Measurements from ENCODE around the gene AHCY.
"Not testable (repeated sequence)": the region's sequence is repeated elsewhere in the genome, so short reads cannot be mapped to it uniquely, and the experiment has no call there.

Gene AHCY

DNA sequence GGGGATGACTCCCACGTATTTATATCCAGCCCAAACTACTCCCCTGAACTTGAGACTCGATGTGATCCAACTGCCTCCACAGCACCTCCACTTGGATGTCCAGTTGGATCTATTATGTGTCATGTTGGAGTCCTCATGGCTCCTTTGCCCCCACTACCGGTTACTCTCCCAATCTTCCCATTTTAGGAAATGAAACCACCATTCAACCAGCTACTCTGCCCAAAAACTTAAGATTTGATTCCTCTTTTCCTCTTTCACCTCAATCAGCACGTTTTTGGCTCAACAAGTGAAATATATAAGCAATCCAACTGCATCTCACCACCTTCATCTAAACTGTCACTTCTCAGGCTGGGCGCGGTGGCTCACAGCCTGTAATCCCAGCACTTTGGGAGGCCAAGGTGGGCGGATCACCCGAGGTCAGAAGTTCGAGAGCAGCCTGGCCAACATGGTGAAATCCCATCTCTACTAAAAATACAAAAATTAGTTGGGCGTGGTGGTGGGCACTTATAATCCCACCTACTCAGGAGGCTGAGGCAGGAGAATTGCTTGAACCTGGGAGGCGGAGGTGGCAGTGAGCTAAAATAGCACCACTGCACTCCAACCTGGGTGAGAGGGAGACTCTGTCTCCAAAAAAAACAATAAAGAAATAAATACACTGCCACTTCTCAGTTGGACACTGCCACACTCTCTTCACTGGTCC, 3.4 kb downstream of the AHCY start:
- in situ Hi-C loops (cut with MboI; ENCODE audit: low sequenced_read_pairs): no loop called here

DNA sequence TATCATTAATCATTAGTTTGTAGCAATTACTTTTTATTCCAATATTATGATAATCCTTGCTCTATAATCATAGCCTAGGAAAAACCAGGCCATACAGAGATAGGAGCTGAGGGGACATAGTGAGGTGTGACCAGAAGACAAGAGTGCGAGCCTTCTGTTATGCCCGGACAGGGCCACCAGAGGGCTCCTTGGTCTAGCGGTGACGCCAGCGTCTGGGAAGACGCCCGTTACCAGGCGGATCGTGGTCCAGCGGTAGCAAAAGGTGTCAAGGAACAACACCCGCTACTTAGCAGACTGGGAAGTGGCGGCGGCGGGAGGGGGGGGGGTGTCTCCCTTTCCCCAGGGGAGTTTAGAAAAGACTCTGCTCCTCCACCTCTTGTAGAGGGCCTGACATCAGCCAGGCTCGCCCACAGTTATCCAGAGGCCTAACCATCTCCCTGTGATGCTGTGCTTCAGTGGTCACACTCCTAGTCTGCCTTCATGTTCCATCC, 4.8 kb downstream of the AHCY start:
- in situ Hi-C loops (cut with MboI; ENCODE audit: low sequenced_read_pairs): not testable (repeated sequence)

DNA sequence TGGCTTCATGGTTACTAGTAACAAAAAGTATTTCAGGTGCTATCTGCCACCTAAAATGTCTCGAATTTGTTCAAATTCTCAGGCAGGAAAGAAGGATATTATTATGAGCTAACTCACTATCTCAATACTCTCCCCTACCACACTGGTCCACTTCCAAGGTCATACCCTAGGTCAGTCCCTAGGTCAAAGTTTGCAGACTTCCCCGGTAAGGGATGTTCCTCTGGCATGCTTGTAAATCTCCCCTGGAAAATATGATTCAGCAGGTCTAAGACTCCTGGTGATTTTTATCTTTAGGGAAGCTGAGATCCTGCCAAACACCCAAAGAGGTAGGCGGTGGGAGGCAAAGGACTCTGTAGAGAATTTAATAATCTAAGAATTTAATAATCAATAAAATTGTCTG, 6.7 kb downstream of the AHCY start:
- in situ Hi-C loops (cut with MboI; ENCODE audit: low sequenced_read_pairs): no loop called here

DNA sequence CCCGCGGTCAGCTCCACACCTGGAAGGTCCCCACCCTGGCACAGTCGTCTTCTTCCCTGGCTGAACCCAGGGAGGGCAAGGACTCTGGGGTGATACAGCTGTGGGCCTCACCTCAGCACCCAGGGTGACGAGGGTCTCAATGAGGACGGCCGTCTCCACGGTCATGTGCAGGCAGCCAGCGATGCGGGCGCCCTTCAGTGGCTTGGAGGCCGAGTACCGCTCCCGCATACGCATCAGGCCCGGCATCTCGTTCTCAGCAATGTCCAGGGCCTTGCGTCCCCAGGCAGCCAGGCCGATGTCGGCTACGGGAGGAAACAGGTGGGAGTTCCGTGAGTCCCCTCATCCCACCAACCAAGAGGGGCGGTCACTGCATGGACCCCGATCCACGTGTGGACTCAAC, 7.9 kb downstream of the AHCY start:
- in situ Hi-C loops (cut with MboI; ENCODE audit: low sequenced_read_pairs): no loop called here

DNA sequence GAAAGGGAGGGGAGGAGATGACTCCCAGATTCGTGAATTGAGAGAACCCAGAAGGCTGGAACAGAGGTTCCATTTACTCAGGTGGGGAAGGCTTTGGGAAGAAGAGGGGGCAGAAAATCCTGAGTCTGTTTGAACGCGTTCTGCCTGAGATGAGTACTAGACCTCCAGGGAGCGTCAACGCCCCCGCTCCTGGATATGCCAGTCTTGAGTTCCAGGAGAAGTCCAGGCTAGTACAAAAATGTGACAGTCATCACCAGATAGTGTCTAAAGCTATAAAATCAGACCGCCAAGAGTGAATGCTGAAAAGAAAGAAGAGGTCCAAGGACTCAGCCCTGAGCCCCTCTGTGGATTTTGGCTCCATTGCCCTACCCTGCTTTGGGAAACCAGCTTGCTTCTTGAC, 8.6 kb downstream of the AHCY start:
- in situ Hi-C loops (cut with MboI; ENCODE audit: low sequenced_read_pairs): no loop called here

DNA sequence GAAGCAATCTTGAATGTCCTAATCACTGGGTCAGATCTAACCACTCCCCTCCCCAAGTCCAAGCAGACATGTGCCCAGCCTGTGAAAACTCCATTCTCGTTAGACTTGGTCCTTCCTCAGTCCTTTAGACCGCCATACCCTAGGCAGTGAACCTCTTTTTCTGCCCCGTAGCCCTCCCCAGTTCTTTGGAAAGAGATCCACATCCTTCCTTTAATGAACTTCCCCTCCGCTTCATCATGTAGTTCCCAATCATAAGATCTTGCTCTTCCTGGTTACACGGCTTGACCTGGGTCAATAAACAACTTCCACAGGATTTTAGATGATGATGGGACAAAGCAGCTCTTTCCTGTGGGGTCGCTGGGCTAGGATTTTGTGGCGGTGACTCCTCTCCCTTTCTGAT, 9.6 kb downstream of the AHCY start:
- in situ Hi-C loops (cut with MboI; ENCODE audit: low sequenced_read_pairs): no loop called here

DNA sequence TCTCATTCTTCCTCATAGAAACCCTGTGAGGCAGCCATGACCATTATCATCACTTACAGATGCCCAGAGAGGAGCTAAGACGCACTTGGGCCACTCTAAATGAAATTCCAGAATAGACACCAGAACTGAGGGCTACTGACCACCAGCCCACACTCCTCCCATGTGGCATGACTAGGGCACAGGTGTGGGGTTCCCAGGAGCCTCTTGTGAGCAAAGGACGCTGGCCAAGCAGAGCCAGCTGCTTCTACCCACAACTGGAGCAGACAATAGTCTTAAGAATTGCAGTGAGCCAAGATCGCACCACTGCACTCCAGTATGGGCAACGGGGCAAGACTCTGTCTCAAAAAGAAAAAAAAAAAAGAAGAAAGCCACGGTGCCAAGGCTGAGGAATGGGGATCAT, 10.0 kb downstream of the AHCY start:
- in situ Hi-C loops (cut with MboI; ENCODE audit: low sequenced_read_pairs): no loop called here

DNA sequence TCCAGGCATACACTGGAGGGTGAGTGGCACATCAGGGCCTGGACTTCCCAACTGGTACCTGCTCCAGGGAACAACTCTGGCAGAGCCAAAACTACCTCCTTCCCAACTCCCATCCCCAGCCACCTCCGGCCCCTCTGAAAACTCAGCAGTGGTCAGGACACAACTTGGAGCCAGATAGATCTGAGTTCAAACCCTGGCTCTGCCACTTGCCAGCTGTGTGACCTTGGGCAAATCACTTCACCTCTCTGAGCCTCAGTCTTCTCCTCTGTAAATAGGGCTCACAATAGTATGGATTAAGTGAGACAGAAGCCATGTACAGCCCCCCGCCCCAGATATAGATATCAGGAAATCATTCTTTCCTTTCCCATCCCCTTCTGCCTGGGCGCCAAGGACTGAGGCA, 10.7 kb downstream of the AHCY start:
- in situ Hi-C loops (cut with MboI; ENCODE audit: low sequenced_read_pairs): no loop called here

DNA sequence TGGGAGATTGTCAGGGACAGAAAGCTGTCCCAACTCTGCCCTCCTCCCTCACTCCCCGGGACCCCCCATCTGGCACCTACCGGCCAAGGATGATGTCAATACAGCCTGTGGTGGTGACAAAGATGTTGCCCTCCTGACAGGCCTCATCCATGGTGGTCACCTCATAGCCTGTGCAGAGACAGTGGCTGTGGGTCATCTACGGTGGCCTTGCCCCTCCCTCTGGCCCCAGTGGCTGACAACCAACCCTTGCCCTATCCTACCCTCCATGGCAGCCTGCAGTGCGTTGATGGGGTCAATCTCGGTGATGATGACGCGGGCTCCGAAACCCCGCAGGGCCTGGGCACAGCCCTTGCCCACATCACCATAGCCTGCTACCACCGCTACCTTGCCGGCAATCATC, 12.7 kb downstream of the AHCY start:
- in situ Hi-C loops (cut with MboI; ENCODE audit: low sequenced_read_pairs): no loop called here

DNA sequence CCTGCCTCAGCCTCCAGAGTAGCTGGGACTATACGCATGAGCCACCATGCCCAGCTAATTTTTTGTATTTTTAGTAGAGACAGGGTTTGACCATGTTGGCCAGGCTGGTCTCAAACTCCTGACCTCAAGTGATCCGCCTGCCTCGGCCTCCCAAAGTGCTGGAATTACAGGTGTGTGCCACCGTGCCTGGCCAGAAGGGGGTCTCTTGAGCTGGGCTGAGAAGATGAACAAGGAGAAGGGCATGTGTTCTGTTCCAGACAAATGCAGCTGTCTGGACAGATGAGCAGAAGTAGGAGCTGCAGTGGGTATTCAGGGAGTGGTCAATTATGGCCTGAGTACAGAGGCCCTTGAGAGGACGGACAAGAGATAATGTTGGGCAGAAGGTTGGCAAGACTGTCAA, 15.7 kb downstream of the AHCY start:
- in situ Hi-C loops (cut with MboI; ENCODE audit: low sequenced_read_pairs): not testable (repeated sequence)

DNA sequence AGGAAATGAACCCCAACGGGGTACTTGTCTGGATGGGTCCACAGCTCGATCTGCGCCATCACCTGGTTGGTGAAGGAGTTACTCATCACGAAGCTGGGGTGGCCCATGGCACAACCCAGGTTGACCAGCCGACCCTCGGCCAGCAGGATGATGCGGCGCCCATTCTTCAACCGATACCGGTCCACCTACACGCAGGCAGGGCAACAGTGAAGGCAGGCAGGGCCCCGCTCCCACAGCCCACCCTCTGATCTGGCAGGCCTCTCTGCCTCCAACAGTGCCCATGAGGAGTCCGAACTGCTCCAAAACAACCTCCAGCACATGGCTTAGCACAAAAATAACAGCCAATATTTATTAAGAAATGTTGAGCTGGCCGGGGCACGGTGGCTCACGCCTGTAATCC, 17.7 kb downstream of the AHCY start:
- in situ Hi-C loops (cut with MboI; ENCODE audit: low sequenced_read_pairs): no loop called here

DNA sequence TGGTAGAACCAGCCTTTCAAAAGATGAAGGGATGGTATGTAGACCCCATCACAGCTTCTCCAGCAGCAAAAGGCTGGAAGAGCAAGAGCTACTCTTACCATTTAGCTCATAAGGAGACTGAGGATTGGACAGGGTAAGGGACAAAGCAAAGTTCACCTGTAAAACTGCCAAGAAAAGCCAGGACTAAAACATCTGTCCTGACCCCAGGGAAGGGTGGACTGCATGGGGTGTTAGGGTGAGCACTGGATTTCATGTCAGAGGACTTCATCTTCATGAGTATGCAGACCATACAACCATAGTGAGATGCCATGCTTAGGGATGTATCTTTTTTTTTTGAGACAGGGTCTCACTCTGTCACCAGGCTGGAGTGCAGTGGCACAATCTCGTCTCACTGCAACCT, 19.3 kb downstream of the AHCY start:
- in situ Hi-C loops (cut with MboI; ENCODE audit: low sequenced_read_pairs): no loop called here

DNA sequence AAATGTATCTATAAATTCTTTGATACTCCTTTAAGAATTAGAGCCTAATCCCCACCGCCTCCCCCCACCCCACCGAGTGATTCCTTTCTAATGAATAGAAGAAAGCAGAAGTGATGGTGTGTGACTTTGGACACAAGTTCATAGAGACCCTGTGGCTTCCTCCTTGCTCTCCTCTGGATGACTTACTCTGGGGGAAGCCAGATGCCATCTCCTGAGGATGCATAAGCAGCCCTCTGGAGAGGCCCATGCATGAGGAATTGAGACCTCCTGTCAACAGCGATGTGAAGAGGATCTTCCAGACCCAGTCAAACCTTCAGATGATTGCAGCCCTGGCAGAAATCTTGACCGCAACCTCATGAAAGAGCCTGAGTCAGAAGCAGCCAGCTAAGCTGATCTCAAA, 21.1 kb downstream of the AHCY start:
- in situ Hi-C loops (cut with MboI; ENCODE audit: low sequenced_read_pairs): no loop called here

DNA sequence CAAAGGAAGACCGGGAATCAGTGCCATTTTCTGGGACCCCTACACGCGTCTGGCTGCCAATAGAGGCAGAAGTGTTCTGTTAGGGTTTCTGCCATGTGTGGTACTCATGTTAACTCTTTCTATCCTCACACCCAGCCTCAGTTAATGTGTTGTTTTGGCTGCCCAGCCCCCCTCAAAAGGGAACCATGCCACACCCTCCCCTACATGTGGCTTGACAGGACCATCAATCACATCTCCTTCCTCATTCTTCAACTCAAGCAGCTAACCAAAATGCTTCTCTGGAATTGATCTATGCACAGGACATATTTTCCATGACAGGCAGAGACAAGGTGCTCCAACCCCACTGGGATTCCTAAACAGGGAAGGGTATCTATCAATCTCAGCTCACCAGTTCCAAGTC, 22.0 kb downstream of the AHCY start:
- in situ Hi-C loops (cut with MboI; ENCODE audit: low sequenced_read_pairs): no loop called here

DNA sequence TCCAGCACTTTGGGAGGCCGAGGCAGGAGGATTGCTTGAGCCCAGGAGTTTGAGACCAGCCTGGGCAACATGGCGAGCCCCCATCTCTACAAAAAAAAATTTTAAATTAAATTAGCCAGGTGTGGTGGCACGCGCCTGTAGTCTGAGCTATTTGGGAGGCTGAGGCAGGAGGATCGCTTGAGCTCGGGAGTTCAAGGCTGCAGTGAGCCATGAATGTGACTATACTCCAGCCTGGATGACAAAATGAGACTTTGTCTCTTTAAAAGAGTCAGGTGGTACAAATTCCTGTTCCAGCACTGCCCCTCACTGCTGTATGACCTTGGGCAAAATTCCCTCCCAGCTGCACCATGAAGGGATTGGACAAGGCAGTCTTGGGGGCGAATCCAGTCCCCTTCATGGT, 28.5 kb downstream of the AHCY start:
- in situ Hi-C loops (cut with MboI; ENCODE audit: low sequenced_read_pairs): no loop called here

DNA sequence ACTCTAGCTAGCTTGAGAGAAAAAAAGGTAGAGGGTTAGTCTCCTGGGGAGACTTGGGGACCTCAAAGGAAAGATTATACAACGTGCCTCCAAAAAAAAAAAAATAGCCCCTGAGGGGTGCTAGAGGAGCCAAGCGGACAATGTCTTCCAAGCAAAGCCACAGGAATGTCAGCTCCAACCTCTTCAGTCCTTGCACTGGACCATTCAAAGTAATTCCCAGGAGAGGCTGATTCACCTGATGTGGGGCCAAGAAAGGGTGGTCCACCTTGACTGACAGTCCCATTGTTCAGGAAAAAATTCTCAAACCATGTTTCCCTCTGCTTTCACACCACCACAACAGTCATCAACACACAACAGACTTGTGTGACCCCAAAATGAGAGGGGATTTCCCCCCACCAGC, 31.2 kb downstream of the AHCY start:
- in situ Hi-C loops (cut with MboI; ENCODE audit: low sequenced_read_pairs): no loop called here

DNA sequence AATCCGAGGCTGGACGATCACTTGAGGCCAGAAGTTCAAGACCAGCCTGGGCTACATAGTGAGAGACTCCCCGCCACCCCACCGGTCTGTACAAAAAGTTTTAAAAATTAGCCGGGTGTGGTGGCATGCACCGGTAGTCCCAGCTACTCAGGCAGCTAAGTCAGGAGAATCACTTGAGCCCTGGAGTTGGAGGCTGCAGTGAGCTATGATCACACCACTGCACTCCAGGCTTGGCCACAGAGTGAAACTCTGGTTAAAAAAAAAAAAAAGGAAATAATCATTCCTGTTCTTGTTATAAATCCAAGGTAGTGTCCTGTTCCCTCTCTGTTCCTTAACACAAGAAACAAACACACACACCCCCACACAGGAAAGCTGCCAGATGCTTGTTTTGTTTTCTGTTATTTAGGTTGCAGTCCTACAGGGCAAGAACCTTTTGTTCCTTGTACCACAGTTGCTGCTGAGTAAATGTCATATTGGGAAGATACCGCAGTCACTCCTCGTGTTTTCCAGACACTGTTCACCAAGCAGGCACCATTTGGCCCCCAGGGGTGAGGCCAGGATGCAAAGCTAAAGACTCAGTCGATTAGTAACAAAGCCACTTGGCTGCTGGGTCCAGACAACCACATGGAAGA, 33.0 kb downstream of the AHCY start:
- in situ Hi-C loops (cut with MboI; ENCODE audit: low sequenced_read_pairs): no loop called here

DNA sequence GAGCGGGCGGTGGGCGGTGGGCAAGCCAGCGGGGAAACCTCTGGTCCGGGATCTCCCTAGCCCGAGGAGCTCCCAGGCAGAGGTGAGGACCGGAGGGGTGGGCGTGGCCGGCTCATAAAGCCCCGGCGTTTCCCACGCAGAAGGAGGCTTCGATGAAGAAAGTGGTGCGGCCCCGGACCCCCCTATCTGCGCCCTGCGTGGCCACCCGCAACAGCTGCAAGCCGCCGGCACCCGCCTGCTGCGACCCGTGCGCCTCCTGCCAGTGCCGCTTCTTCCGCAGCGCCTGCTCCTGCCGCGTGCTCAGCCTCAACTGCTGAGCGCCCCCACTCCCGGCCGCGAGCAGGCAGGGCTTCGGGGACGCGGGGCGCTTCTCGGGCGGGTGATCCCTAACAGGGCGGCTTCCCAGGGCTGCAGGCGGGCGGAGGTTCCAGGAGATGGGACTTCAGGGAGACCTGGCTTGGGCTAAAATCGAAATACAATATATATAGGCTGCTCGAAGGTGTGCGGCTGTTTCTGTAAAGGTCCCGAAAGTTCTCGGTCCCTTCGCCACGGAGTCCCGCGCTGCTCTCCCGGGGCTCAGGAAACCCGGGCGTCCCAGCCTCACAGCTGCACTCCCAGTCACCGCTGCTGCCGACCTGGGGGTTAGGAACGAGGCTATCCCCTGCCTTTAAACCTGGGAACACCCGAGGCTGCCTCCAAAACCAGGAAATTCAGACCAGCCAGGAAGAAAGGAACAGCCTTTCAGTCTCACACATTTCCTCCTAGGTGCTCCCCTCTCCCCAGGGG, 34.1 kb downstream of the AHCY start:
- in situ Hi-C loops (cut with MboI; ENCODE audit: low sequenced_read_pairs): no loop called here

DNA sequence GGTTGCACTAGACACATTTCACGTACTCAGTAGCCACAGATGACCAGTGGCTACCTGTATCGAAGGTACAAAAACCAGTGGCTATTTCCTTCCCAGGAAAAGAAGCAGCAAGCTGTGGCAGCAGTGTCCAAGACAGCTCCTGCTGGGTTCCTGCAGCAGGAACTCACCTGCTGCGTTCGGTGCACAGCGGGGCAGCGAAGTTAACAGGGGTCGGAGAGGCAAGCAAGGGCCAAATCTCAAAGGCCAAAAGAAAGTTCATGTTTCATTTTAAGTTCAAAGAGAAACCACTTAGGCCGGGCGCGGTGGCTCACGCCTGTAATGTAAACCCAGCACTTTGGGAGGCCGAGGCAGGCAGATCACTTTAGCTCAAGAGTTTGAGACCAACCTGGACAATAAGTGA, 35.0 kb downstream of the AHCY start:
- in situ Hi-C loops (cut with MboI; ENCODE audit: low sequenced_read_pairs): no loop called here

DNA sequence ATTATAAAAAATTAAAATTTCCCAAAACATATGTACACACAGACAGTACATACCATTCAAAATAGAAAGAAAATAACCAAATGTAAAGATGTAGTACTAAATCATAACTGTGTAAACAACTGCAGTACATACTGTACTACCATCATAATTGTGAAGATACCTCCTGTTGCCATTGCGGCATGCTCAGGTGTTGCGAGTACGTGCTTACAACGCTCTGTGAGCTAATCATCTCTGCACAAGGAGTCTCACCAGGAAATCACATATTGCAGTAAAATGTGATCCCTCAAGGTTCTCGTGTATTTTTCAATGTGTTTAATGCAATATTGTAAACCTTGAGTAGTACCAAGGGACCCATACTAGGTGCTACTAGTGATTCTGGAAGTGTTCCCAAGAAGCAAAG, 39.0 kb downstream of the AHCY start:
- in situ Hi-C loops (cut with MboI; ENCODE audit: low sequenced_read_pairs): no loop called here

DNA sequence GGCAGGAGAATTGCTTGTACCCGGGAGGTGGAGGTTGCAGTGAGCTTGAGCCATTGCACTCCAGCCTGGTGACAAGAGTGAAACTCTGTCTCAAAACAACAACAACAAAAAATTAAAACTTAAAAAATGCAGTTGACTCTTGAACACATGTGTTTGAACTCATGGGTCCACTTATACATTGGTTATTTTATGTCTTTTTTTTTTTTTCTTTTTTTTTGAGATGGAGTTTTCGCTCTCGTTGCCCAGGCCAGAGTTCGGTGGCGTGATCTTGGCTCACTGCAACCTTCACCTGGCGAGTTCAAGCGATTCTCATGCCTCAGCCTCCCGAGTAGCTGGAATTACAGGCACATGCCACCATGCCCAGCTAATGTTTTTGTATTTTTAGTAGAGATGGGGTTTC, 39.7 kb downstream of the AHCY start:
- in situ Hi-C loops (cut with MboI; ENCODE audit: low sequenced_read_pairs): not testable (repeated sequence)

Data from hTERT RPE-1 (cell line).